Adipocyte (in vitro differentiated cells): ENCODE data around the gene RPS2.
"Not testable (repeated sequence)": the region's sequence is repeated elsewhere in the genome, so short reads cannot be mapped to it uniquely, and the experiment has no call there.

Source experiments
- DNase-seq: peaks from one replicate; pipeline ENCODE4 v3.0.0-alpha.2; 2015; ENCODE audit warnings: low read depth
- H3K27me3 ChIP-seq: replicated peaks from 2 replicates; pipeline ENCODE4 v1.7.0; 2013; ENCODE audit warnings: mild to moderate bottlenecking, low read length, moderate library complexity; ENCODE audit not compliant: control insufficient read depth, insufficient read depth
- H3K36me3 ChIP-seq: 2 replicates; pipeline ENCODE4 v1.7.0; 2013; ENCODE audit warnings: low read length, mild to moderate bottlenecking, moderate library complexity; ENCODE audit not compliant: control insufficient read depth, insufficient read depth, severe bottlenecking
- H3K4me1 ChIP-seq: 2 replicates; pipeline ENCODE4 v1.7.0; 2013; ENCODE audit warnings: mild to moderate bottlenecking, low read length, moderate library complexity; ENCODE audit not compliant: control insufficient read depth, insufficient read depth
- H3K4me3 ChIP-seq: 2 replicates; pipeline ENCODE4 v1.7.0; 2013; ENCODE audit warnings: mild to moderate bottlenecking, low read length, moderate library complexity
- H3K9ac ChIP-seq: 2 replicates; pipeline ENCODE4 v1.7.0; 2013; ENCODE audit warnings: mild to moderate bottlenecking, low read length, moderate library complexity
- H3K9me3 ChIP-seq: 2 replicates; pipeline ENCODE4 v1.7.0; 2013; ENCODE audit warnings: mild to moderate bottlenecking, low read length, moderate library complexity; ENCODE audit not compliant: control insufficient read depth

Gene RPS2

GRCh38 chr16:1942810-1943726 is 21.6 kb downstream of the RPS2 start, which contains the start of gene MSRB1:
TSS of gene MSRB1 (minus strand) at chr16:1943199. CDS start at chr16:1943156, 43 bp downstream.
- no peaks in the 10 kb centered on the region for H3K9me3 ChIP-seq
- peak; percentile 100 for DNase-seq

GRCh38 chr16:1942047-1942809 is 22.4 kb downstream of the RPS2 start:
- Histone ChIP-seq H3K36me3 (peaks cover 21% of the 10 kb centered on the region), H3K27me3 (no peaks in the 10 kb centered on the region), H3K4me3 (peak overlapping the region; percentile 92), H3K4me1 (peaks cover 23% of the 10 kb centered on the region), H3K9ac (peak overlapping the region; percentile 94), H3K9me3 (no peaks in the 10 kb centered on the region)
- peak; percentile 30 for DNase-seq

More at GRCh38 chr16:1942810-1943726, 21.6 kb downstream of the RPS2 start, which contains the start of gene MSRB1:
- Histone ChIP-seq H3K9ac (peak within 1 kb of the TSS; percentile 94), H3K36me3 (peaks cover 19% of the 10 kb centered on the region), H3K4me1 (peaks cover 23% of the 10 kb centered on the region), H3K4me3 (peak within 1 kb of the TSS; percentile 92), H3K27me3 (no peaks in the 10 kb centered on the region)

- peak overlapping the region; percentile 92 for H3K4me3 ChIP-seq
- no peak for DNase-seq
- no peaks in the 10 kb centered on the region for H3K9me3 ChIP-seq
- H3K36me3 ChIP-seq, result peaks cover 21% of the 10 kb centered on the region
- peak overlapping the region; percentile 94 for H3K9ac ChIP-seq
- H3K27me3 ChIP-seq, result no peaks in the 10 kb centered on the region
- peaks cover 23% of the 10 kb centered on the region for H3K4me1 ChIP-seq
These were observed 23.2 kb downstream of the RPS2 start for GRCh38 chr16:1941162-1942046.

DNA sequence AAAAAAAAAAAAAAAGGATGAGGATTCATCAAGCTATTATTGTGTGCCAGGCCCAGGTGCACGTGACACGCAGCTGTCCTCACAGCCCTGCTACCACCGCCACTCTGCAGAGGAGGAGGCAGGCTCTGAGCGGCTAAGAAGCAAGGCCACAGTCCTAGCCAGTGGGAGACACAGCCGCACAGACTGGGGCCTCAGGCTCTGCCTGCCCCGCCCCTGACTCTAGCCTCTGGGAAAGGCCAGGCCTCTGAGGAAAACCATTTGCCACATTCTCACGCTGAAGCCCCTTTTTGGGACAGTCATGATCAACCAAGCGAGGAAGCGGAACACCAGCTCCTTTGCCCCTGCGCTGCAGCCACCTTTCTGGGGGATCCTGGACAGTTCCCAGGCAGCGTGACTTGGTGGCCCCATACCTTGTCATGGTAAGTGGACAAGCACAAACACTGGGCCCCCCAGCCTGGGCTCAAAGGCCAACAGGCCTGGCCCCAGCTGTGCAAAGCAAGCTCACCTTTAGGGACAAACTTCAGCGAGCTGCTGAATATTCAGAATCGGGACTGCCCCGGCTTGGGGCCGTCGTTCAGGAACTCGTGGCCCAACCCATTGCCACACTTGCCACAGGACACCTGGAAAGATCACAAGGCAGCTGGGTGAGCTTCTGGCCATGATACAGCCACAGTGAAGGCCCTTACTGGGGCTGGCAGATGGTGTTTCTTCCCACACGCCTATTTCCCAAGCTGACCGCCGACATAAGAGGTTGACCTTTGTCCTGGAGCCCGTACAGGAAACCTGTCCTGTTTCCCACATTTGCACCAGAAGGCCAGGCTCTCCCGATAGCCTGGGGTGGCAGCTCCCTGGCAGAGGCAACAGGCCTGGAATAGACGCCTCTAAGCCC is 24.1 kb downstream of the RPS2 start:
- no peak overlapping the region for H3K4me3 ChIP-seq
- H3K36me3 ChIP-seq, result peaks cover 21% of the 10 kb centered on the region
- H3K9ac ChIP-seq, result no peak overlapping the region
- no peaks in the 10 kb centered on the region for H3K9me3 ChIP-seq
- H3K4me1 ChIP-seq, result peaks cover 23% of the 10 kb centered on the region
- DNase-seq, result no peak
- no peaks in the 10 kb centered on the region for H3K27me3 ChIP-seq

DNA sequence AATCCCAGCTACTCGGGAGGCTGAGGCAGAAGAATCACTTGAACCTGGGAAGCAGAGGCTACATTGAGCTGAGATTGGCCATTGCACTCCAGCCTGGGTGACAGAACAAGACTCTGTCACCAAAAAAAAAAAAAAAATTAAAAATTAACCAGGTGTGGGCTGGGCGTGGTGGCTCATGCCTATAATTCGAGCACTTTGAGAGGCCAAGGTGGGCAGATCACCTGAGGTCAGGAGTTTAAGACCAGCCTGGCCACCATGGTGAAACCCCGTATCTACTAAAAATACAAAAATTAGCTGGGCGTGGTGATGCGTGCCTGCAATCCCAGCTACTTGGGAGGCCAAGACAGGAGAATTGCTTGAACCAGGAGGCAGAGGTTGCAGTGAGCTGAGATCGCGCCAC is 24.8 kb downstream of the RPS2 start:
- not testable (repeated sequence) for H3K4me3 ChIP-seq, H3K27me3 ChIP-seq, DNase-seq, H3K9me3 ChIP-seq, H3K9ac ChIP-seq
- Histone ChIP-seq H3K36me3 (peaks cover 21% of the 10 kb centered on the region), H3K4me1 (peaks cover 23% of the 10 kb centered on the region)

GRCh38 chr16:1938910-1939309 is 25.7 kb downstream of the RPS2 start:
- Histone ChIP-seq H3K9ac (no peak overlapping the region), H3K9me3 (no peaks in the 10 kb centered on the region), H3K4me1 (peaks cover 23% of the 10 kb centered on the region), H3K36me3 (peaks cover 21% of the 10 kb centered on the region), H3K4me3 (no peak overlapping the region), H3K27me3 (no peaks in the 10 kb centered on the region)
- no peak for DNase-seq

- H3K9me3 ChIP-seq, result no peaks in the 10 kb centered on the region
- no peak overlapping the region for H3K4me3 ChIP-seq
- peaks cover 4% of the 10 kb centered on the region for H3K27me3 ChIP-seq
- no peak for DNase-seq
- H3K9ac ChIP-seq, result no peak overlapping the region
- peaks cover 23% of the 10 kb centered on the region for H3K4me1 ChIP-seq
- H3K36me3 ChIP-seq, result peaks cover 21% of the 10 kb centered on the region
These were observed 26.3 kb downstream of the RPS2 start for GRCh38 chr16:1938316-1938715.

GRCh38 chr16:1936945-1937479 is 27.6 kb downstream of the RPS2 start:
- Histone ChIP-seq H3K36me3 (peaks cover 21% of the 10 kb centered on the region), H3K27me3 (peaks cover 16% of the 10 kb centered on the region), H3K9me3 (no peaks in the 10 kb centered on the region), H3K4me3 (no peak overlapping the region), H3K9ac (no peak overlapping the region), H3K4me1 (peaks cover 15% of the 10 kb centered on the region)
- no peak for DNase-seq

- Histone ChIP-seq H3K9me3 (no peaks in the 10 kb centered on the region), H3K4me3 (no peak overlapping the region), H3K9ac (no peak overlapping the region), H3K4me1 (peaks cover 3% of the 10 kb centered on the region), H3K36me3 (peaks cover 4% of the 10 kb centered on the region), H3K27me3 (peaks cover 20% of the 10 kb centered on the region)
- no peak for DNase-seq
These were observed 31.4 kb downstream of the RPS2 start for GRCh38 chr16:1933097-1933661.
